Measurements from ENCODE around the gene CLEC18B.
"Not testable (repeated sequence)": the region's sequence is repeated elsewhere in the genome, so short reads cannot be mapped to it uniquely, and the experiment has no call there.

The CLEC18B gene

DNA sequence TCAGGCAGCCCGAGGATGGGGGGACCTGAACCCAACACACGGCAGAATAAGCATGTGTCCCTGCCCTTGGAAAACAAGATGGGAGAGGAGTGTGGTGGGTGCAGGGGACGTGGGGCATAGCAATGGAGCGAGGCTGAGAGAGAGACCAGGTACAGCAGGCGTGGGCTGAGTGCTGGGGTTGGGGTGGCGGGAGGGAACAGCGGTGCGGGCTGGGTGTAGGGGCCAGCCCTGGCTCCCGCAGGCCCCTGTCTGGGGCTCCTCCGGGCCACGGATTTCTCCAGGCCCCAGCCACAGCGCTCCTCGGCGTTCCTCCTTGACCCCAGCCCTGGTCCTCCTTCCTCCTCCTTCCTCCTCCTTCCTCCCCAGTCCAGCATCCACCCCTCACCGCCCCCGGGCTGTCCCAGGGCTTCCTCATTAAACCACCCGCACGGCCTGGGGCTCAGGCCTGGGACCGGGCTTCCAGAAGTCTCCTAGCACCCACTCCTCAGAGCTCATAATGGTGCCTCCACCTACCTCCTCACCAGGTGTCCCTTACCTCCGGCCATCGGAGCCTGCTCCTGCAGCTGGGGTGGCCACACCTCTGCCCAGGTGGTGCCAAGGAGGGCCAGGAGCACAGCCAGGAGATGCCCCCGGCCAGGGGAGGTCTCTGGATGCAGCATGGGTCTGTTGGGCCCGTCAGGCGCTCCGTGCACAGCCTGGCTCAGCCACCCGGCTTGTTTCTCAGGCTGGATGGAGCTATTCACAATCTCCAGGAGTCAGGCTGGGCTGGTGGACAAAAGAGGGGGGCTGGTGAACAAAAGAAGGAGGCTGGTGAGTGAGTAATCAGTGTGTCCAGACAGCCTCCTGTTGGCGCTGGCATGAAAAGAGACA, at the start of gene CLEC18B:
Gene CLEC18B, minus strand, starts transcription at position 867 of the 870 bp plus-strand sequence. Its CDS starts 208 bp downstream, at position 659.
- not testable (repeated sequence) for DNase-seq (ENCODE audit: low read depth)

DNA sequence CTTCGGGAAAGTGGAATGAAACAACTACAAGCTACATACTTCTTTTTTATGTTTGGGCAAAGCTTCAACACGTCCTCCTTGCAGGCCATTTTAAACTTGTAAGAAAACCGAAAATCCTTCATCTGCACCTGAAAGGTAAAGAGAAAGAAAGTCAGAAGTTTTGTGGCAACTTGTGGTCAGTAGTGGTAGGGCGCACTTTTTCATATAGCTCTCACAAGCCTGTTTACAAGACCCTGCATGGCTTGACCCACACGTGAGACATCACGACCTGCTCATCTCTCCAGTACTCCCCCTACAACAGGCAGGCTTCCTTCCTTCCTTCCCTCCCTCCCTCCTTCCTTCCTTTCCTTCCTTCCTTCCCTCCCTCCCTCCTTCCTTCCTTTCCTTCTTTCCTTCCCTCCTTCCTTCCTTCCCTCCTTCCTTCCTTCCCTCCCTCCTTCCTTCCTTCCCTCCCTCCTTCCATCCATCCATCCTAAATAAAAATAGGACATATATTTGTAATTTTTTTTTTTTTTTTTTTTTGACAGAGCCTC, 48.7 kb upstream of the CLEC18B start:
- DNase-seq (ENCODE audit: low read depth), result no peak

DNA sequence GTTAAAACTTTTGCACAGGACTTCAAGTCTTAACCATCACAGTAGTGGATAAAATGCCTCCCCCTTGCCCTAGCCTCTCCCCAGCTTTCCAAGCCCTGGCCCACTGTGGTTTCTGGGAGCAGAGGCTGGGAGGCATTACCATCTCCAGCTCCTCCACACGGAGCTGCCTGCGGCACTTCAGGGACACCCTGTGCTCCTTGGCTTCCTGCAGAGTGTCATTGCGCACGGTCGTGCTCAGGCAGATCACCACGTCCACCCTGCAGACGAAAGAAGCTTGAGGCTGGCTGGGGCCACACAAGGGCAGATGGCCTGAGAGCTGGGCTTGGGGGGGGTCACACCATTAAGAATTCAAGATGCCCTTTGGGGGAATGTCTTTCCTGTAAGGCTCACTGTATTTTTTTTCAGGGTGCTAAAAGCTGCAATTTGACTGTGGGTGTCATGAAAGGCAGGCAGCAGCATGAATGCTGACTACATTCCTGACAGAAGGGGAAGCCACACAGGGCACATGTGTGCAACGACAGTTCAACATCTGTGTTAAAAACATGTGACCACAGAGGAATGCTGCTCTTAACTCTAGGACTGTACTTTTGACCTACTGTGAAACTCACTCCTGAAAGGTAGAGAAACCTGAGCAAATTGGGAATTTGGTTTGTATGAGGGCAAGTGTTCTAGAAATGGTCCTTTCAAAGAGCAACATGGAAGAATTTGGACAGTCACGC, 47.7 kb upstream of the CLEC18B start:
- DNase-seq (ENCODE audit: low read depth), result no peak

DNA sequence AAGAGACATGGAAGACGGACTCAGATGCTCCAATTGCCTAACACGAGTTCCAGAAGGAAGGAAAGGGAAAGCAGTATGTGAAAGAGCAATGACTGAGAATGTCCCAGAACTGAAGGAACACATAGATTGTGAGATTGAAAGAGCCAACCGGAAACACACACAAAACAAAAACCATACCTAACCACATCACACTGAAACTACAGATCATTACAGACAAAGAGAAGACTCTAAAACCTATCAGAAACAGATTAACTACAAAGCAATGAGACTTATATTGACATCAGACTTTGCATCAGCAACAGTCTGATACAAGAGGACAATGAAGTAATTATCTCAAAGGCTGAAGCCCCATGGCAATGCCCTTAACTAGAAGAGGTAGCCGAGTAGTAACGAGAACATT, 45.6 kb upstream of the CLEC18B start:
- DNase-seq (ENCODE audit: low read depth), result no peak

DNA sequence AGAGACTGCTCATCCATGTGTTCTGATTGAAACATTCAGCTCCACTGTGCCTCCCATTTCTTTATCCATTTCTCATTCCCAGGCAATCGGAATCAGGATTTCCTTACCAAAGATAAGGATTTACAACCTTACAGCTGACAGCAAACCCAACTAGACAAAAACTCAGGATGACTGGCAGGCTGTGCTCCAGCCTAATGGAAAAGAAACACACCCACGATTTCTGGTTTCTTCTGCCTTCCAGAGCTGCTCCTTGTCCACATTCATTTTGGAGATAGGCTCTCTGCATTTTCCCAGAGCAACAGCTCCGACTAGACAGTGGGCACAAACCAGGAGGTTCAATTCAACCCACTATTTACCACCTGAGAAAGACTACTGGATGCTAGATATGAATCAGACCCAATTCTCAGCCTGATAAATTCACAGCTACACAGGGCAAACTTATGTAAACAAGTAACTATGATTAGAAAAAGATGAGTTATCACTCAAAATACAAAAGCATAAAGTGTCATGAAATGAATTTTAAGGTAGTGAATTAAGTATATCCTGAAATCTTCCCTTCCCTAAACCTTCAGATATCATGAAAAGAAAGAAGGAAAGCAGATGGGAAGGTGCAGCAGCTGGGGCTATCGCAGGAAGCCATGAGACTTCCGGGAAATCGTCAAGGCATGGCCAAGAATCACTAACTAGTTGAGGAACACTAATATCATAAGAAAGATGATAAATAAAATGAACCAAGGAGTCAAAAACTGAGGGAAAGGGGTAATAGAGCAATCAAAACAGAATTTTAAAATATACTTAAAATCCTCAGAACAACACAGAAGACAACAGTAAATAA, 44.8 kb upstream of the CLEC18B start:
- no peak for DNase-seq (ENCODE audit: low read depth)

- DNase-seq (ENCODE audit: low read depth), result no peak
Observed at GRCh38 chr16:74465281-74465680, 44.0 kb upstream of the CLEC18B start.

- no peak for DNase-seq (ENCODE audit: low read depth)
Observed at GRCh38 chr16:74463888-74464287, 42.6 kb upstream of the CLEC18B start.

- DNase-seq (ENCODE audit: low read depth), result no peak
Observed at GRCh38 chr16:74462361-74462760, 41.1 kb upstream of the CLEC18B start.

DNA sequence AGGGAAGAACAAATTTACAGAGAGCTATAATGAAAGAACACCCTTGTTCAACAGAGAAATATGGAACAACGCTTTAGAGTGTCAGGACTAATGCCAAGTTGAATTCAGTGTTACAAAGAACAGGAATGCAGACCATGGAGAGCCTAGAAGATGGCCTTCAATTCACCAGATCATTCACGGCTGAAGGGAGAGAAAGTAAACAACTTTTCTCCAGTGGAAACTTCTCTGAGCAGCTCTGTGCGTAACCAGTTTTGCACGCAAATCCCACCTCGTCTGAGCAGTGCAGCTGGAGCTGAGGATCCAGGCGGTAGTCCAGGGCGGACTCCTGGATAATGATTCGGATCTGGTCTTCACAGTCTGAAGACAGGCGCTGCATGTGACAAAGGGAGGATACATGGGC, 40.5 kb upstream of the CLEC18B start:
- no peak for DNase-seq (ENCODE audit: low read depth)

DNA sequence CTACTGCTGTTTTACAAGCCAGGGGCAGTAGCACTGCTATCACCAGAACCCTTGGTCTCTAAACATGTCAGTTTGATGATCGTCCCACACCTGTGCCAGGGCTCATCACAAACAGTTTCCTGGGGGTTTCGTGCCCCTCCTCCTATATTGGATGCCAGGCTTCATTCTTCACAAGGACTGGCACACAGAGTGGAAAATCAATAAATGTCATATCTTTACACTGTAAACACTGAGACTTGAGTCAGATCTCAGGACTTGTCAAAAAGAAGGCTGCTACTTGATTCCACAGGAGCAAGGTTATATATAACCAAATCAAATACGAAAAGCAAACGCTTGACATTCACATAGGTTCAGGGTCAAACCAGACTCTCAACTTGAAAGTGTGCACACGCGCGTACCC, 39.3 kb upstream of the CLEC18B start:
- DNase-seq (ENCODE audit: low read depth), result no peak

DNA sequence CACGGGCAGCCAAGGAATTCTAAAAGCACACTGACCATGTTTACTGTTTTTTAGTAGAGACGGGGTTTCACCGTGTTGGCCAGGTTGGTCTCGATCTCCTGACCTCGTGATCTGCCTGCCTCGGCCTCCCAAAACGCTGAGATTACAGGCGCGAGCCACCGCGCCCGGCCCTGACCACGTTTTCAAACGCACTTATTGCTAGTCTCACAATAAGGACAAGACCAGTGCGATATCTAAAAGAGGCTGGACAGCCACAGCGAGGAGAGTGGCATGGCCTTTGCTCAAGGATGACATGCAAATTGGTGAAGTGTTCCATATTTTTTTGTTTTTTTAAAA, 35.0 kb upstream of the CLEC18B start:
- DNase-seq (ENCODE audit: low read depth), result no peak

DNA sequence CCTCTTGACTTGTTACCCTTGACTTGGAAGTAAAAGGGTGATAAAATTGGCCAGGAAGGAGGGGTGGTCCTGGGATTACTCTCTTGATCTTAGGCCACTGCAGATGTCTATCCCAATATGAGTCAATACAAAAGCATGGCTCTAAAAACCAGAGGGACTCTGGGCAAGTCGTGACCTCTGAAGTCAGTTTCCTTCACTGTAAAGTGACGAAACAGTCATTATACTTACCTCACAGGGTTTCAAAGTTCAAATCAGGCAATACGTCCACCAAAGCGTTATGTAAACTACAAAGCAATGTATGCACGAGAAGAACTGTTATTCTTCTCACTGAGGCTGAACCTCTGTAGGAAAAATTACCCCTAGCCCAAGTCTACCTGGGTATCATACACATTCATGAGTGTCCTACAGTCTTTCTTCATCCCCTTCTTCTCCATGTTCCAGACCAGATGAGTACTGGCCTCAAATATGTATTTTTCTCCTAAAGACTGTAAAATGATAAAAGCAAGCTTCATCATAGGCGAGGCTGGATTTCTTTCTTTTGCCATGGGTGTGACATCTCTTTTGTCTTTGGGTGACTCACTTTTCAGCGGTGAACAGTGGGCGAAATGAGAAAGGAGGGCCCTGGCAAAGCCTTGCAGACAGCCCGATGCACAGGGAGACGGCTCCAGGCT, 34.5 kb upstream of the CLEC18B start:
- no peak for DNase-seq (ENCODE audit: low read depth)

GRCh38 chr16:74455213-74455612, 33.9 kb upstream of the CLEC18B start:
- DNase-seq (ENCODE audit: low read depth), result no peak

- no peak for DNase-seq (ENCODE audit: low read depth)
Observed at GRCh38 chr16:74451951-74452758, 30.9 kb upstream of the CLEC18B start.

DNA sequence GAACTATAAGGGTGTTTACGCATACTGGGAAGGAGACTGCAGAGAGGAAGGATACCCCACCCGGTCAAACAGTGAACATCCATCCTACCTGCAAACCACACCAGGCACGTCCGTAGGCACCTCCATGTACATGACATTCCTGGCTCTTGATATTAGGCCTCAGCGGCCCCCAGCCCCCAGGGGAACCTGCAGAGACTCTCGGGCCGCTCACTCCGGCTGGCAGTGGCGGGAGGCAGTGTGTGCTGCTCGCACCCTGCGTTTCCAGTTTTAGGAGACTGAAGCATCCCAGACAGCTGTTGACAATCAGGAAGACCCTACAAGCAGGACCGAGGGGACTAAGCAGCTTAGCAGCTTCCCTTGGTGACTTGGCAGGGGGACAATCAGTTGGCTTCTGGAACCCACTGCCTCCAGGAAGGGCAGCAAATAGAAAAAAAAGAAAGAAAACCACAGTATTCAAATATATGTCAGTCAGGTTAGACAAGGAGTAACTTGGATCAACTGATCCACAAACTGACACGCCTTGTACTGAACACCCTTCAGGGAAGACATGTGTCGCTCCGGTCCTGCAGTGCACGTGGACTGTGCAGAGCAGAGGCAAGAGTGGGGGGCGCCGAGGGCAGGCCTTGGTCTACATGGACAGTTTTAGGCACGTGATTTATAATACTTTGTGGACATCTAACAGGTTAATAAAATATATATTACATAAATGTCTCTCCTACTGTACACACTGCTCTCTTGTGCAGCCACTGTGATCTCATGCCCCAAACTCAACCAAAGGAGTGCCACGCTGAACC, 29.9 kb upstream of the CLEC18B start:
- DNase-seq (ENCODE audit: low read depth), result no peak

GRCh38 chr16:74450236-74450635, 29.0 kb upstream of the CLEC18B start:
- no peak for DNase-seq (ENCODE audit: low read depth)

- DNase-seq (ENCODE audit: low read depth), result no peak
Observed at GRCh38 chr16:74449470-74449869, 28.2 kb upstream of the CLEC18B start.

DNA sequence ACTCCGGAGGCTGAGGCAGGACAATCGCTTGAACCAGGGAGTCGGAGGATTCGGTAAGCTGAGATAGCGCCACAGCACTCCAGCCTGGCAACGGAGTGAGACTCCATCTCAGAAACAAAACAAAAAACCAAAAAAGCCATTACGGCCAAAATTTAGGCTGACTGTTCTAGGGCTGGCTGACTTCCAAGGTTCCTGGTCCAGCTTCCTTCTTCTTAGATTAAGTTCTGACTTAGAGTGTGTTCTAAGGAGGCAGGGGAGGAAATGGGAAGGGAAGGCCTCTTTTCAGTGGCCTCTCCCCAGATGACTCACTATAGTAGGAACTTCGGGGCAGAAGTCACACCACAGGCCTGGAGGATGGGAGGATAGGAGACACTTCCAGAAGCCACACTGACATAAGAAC, 27.7 kb upstream of the CLEC18B start:
- no peak for DNase-seq (ENCODE audit: low read depth)

DNA sequence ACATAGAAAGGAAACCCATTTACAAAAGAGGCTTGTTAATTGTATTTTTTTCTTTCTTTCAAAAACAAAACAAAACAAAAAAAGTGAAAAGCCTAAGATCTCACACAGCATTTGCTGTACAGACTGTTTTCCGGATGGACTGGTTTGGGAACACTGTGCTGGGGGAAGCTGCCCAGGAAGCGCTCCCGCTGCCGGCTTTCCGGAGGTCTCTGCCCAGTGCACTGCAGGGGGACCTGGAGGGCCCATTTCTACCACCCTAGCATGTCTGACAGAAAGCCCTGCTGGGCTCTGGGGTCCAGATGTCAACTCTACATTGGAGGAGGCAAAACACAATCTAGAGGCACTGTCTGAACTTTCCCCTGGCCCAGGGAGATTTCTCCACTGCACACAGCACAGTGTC, 26.3 kb upstream of the CLEC18B start:
- no peak for DNase-seq (ENCODE audit: low read depth)

GRCh38 chr16:74446866-74447265, 25.6 kb upstream of the CLEC18B start:
- DNase-seq (ENCODE audit: low read depth), result no peak

Data from stimulated activated CD8-positive, alpha-beta memory T cell treated with anti-CD3 and anti-CD28 coated beads, Interleukin-12 subunit alpha, Interleukin-12 subunit beta, amount 100 ng/mL, for 1 hour (primary cell).